ENCODE measurements around the gene VSIR.

The VSIR gene

DNA sequence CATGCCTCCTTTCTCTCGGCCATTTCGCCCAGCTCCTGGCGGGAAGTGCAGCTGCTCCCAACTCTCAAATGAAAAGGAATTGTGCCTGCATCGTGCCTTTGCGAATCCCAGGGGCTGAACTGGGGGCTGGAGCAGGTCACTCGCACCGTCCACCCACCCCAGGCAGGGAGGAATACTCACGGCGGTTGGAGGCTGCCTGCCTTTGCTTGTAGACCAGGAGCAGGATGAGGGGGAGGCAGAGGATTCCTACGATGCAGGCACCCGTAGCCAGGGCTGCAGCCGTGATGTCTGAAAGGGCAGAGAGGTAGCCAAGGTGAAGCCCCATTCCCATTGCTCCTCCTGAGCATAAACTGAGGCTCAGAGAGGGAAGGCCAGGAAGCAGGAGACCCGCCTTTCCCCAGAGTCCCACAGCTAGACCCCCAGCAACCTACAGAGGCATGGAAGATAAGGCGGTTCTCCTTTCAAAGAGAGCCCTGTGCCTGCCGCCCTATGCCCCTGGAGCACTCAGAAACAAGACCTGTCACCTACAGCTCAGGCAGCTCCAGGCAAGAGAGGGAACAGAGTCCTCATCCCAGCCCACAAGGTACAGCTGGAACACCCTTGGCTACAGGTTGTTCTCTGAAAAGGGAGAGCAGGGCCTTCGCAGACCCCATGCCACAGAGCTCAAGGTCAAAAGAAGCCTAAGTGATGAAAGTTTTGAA lies 18.0 kb downstream of the VSIR start:
- FAIRE-seq (no peak), DNase-seq (ENCODE audit: insufficient read length, low spot score) (no peak)

DNA sequence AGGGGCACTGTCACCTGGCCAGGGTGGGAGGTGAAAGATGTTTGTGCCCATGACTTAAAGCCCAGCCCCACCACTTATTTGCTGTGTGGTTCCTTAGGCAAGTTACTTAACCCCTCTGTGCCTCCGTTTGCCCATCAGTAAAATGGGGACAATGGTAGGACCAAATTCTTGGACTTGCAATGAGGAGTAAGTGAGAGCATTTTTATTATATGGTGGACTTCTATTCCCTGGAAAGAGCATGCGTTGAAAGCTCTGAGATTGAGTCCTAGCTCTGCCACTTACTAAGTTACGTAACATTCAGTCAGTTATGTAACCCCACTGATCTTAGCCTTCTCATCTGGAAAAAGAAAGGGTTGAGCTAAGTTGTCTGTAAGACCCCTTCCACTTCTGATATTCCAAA lies 18.8 kb downstream of the VSIR start:
- FAIRE-seq: no peak
- no peak for DNase-seq (ENCODE audit: insufficient read length, low spot score)
- TF ChIP-seq, protein P1, sequence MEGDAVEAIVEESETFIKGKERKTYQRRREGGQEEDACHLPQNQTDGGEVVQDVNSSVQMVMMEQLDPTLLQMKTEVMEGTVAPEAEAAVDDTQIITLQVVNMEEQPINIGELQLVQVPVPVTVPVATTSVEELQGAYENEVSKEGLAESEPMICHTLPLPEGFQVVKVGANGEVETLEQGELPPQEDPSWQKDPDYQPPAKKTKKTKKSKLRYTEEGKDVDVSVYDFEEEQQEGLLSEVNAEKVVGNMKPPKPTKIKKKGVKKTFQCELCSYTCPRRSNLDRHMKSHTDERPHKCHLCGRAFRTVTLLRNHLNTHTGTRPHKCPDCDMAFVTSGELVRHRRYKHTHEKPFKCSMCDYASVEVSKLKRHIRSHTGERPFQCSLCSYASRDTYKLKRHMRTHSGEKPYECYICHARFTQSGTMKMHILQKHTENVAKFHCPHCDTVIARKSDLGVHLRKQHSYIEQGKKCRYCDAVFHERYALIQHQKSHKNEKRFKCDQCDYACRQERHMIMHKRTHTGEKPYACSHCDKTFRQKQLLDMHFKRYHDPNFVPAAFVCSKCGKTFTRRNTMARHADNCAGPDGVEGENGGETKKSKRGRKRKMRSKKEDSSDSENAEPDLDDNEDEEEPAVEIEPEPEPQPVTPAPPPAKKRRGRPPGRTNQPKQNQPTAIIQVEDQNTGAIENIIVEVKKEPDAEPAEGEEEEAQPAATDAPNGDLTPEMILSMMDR (IDR thresholded peaks at IDR 0.05; ENCODE audit: insufficient read depth, missing control alignments): no peak

More for the DNA sequence above, 18.0 kb downstream of the VSIR start:
- TF ChIP-seq, protein P1 (IDR thresholded peaks at IDR 0.05; ENCODE audit: insufficient read depth, missing control alignments): no peak

DNA sequence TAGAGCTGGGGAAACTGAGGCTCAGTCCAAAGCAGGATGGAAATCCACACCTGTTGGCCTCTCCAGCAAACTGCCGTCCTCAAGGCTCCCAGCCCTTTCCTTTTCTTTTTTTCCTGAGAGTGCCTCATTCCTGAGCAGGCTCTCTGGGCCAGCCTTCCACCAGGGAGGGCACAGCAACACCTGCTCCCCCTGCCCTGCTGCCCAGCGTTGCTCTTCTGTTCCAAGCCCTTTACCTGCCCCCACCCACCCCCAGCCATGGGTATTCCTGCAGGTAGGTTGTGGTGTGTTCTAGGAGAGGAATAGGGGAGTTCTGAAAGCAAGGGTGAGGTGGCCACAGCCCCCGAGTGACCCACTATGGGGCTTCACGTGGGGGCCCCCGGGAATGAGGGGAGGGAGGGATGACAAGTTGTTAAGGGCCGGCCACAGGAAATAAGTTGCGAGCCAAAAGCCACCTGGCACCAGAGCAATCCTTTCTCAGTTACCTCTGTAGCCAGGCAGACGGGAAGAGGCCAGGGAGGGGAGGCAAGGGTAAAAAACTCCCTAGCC lies 19.3 kb downstream of the VSIR start:
- TF ChIP-seq, protein P1 (IDR thresholded peaks at IDR 0.05; ENCODE audit: insufficient read depth, missing control alignments): no peak
- DNase-seq (ENCODE audit: insufficient read length, low spot score): no peak
- no peak for FAIRE-seq

DNA sequence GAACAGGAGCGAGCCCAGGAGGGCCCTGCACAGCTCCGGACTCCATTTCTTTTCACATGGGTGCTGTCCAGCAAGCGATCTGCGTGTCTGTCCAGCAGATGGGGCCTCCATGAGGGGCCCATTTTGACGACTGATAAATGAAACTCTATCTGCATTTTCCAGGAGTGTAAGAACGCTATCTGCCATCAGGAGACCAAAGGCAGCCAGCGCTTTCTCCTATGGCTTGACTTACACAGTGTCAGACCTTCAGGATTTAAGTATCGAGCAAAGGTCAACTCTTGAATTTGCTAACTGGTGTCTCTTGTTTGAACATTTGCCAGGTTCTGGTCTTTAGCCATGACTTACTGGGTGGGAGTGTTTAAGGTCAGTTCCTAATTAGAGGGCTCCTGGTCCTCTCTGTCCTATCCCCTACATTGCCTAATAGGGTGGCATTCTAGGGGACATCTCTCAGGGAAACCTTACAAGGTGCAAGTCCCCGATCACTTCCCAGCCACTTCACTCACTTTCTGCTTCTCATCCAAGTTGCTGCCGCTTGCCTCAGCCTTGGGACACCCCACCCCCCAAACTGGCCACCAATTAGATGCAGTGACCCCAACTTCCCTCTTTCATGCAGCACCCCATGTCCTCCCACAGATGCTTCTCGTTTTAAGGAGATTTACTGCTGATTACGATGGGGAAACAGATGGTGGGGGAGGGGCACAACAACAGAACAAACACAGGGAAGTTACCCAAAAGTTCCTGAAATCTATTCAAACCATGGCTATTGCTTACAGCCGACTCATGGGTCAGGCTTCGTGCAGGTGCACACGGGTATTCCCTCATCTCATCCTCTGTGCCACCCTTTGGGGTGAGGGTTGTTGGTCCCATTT lies 20.0 kb downstream of the VSIR start:
- no peak for FAIRE-seq
- DNase-seq (ENCODE audit: insufficient read length, low spot score): no peak
- TF ChIP-seq, protein P1 (IDR thresholded peaks at IDR 0.05; ENCODE audit: insufficient read depth, missing control alignments): no peak

DNA sequence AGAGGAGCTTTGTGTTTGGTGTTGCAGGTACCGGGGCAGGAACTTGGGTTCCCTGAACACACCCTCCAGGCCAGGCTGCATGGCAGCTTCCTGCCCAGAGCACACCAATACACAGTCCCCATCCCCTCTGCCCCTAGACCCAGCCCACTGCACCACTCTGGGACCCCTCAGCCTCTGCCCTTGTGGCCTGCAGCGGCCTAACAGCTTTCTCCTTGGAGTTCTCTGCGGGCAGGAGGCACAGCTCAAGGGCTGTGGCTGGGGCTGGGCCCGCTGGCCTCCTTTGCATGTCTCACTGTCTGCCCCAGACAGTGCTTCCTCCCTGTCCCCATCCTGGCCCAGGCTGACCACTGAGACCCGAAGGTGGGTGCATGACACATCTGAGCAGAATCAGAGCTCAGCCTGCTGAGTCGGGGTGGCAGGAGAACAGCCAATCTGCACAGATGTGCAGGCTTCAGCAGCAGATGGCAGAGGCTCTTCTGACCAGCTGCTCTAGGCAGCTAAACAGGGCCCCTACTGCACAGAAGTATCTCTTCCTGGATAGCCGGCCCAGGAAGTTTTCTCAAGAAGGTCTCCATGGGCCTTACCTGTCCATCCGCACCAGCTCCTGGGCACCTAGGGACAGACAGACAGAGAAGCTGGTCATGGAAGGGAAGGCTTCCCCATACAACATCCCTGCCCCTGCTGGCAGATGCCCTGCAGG lies 20.8 kb downstream of the VSIR start:
- TF ChIP-seq, protein P1 (IDR thresholded peaks at IDR 0.05; ENCODE audit: insufficient read depth, missing control alignments): no peak
- FAIRE-seq (no peak), DNase-seq (ENCODE audit: insufficient read length, low spot score) (no peak)

DNA sequence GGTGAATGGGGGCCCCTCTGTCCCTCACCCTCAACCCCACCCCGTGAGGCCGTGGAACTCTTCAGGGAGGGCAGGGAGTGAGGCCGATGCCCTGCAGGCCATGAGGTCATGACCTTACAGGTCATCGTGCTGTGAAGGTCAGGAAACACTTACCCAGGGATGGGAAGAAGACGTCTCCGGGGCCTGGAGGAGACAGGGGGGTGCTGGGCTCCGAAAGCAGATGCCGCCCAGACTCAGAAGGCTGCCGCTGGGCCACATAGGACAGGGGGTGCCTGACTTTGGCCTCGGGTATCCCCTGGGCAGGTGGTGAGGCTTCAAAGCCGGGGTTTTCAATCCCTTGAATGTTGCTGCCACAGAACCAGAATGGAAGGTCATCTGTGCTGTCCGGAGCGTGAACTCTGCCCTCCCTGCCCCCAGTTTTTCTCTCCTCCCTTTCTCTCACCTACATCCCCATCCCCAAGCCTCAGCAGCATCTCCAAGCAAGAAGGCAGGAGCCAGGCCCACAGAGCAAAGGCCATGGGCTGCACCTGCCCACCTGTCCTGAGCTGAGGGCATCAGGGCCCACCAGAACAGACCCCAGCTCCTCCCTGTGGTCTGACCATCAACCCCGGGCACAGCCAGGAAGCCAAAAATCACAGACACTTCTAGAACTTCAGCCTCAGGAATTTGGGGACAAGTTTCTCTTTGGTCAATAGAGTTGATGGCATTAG lies 21.6 kb downstream of the VSIR start:
- no peak for FAIRE-seq
- TF ChIP-seq, protein P1 (IDR thresholded peaks at IDR 0.05; ENCODE audit: insufficient read depth, missing control alignments): no peak
- DNase-seq (ENCODE audit: insufficient read length, low spot score): no peak
